ENCODE data around the gene SLC16A7.

GRCh38 chr12:59620326-59620725 lies 24.5 kb downstream of the SLC16A7 start:
- TF ChIP-seq BHLHE40 (IDR thresholded peaks at IDR 0.05; ENCODE audit: borderline replicate concordance): no peak
- TF ChIP-seq FOXA1 (IDR thresholded peaks at IDR 0.05): no peak
- no peak for TF ChIP-seq SP1 (IDR thresholded peaks at IDR 0.05)
- no peak for TF ChIP-seq PKNOX1 (IDR thresholded peaks at IDR 0.05)
- TF ChIP-seq ARNT (IDR thresholded peaks at IDR 0.05): no peak
- TF ChIP-seq FOXK2 (IDR thresholded peaks at IDR 0.05): no peak
- TF ChIP-seq ELF4 (IDR thresholded peaks at IDR 0.05): no peak

All from HEK293T (cell line).